H1 (cell line): Measurements from ENCODE around the gene GPR150.

Experiments used
- BRCA1 ChIP-seq: IDR thresholded peaks from 2 replicates; pipeline ENCODE4 v1.6.1; 2012; ENCODE audit warnings: low read depth, low read length, improper control_type of control experiment
- CEBPB ChIP-seq: IDR thresholded peaks from 2 replicates; pipeline ENCODE4 v1.6.1; 2012; ENCODE audit warnings: low read depth, low read length
- CHD1 ChIP-seq: IDR thresholded peaks from 2 replicates; pipeline ENCODE4 v1.6.1; 2012; ENCODE audit warnings: low read depth, low read length, improper control_type of control experiment
- CREB1 ChIP-seq: IDR thresholded peaks from 2 replicates; pipeline ENCODE4 v1.6.1; 2012; ENCODE audit warnings: inconsistent platforms
- CTCF ChIP-seq, 3 experiments: IDR thresholded peaks; 1 replicate in 2 of 3; 2 replicates in 1 of 3; pipeline versions ENCODE4 v1.5.1 to v1.6.1; 2011; ENCODE audit warnings: low read length in 3 of 3, mild to moderate bottlenecking in 3 of 3, inconsistent platforms in 2 of 3, low read depth in 1 of 3, moderate library complexity in 1 of 3; ENCODE audit not compliant: insufficient read depth in 1 of 3; ENCODE audit errors: control extremely low read depth in 1 of 3
- GTF2F1 ChIP-seq: IDR thresholded peaks from 2 replicates; pipeline ENCODE4 v1.6.1; 2012; ENCODE audit warnings: low read depth, low read length, improper control_type of control experiment, borderline replicate concordance
- PHF8 ChIP-seq: fragments of 200-600 bp; sonication (generic); conservative IDR thresholded peaks from 2 replicates; pipeline ENCODE4 v1.7.1; 2012; ENCODE audit warnings: low read depth, mild to moderate bottlenecking, inconsistent platforms, low read length, moderate library complexity
- POLR2A ChIP-seq, 2 experiments: IDR thresholded peaks; 1 replicate in 1 of 2; 2 replicates in 1 of 2; pipeline ENCODE4 v1.6.1; 2011; ENCODE audit warnings: low read depth in 2 of 2, low read length in 2 of 2, mild to moderate bottlenecking in 2 of 2; ENCODE audit errors: control extremely low read depth in 1 of 2
- POLR2AphosphoS5 ChIP-seq: IDR thresholded peaks from 2 replicates; pipeline ENCODE4 v1.6.1; 2011; ENCODE audit warnings: low read depth, low read length
- RAD21 ChIP-seq, 2 experiments: IDR thresholded peaks in 1 of 2; conservative IDR thresholded peaks in 1 of 2; 2 replicates each; pipeline ENCODE4 v1.6.1; 2011; ENCODE audit warnings: low read depth in 2 of 2, low read length in 2 of 2, improper control_type of control experiment in 1 of 2, inconsistent platforms in 1 of 2, mild to moderate bottlenecking in 1 of 2, moderate library complexity in 1 of 2
- RFX5 ChIP-seq: IDR thresholded peaks from 2 replicates; pipeline ENCODE4 v1.6.1; 2011; ENCODE audit warnings: low read depth, low read length, improper control_type of control experiment, borderline replicate concordance
- TAF1 ChIP-seq: IDR thresholded peaks from 2 replicates; pipeline ENCODE4 v1.6.1; 2011; ENCODE audit warnings: mild to moderate bottlenecking, low read depth, low read length
- USF2 ChIP-seq: IDR thresholded peaks from 2 replicates; pipeline ENCODE4 v1.6.1; 2011; ENCODE audit warnings: low read length, improper control_type of control experiment
- TF ChIP-seq, protein P1 (sequence below): IDR thresholded peaks from 2 replicates; pipeline ENCODE4 v1.6.1; 2012; ENCODE audit warnings: inconsistent platforms

GRCh38 chr5:95647886-95648860, 28.3 kb downstream of the GPR150 start:
- TF ChIP-seq CTCF (IDR thresholded peaks at IDR 0.05; ENCODE audit: control extremely low read depth in 1 of 3, insufficient read depth in 1 of 3, low read depth in 1 of 3, low read length in 3 of 3) = no peak
- no peak for TF ChIP-seq RFX5
- no peak for TF ChIP-seq RAD21 (IDR thresholded peaks at IDR 0.05 in 1 of 2, conservative IDR thresholded peaks at IDR 0.05 in 1 of 2; ENCODE audit: low read depth in 2 of 2, low read length in 2 of 2)
- TF ChIP-seq CEBPB = no peak
- no peak for TF ChIP-seq PHF8
- no peak for TF ChIP-seq CHD1
- TF ChIP-seq USF2 = no peak
- TF ChIP-seq TAF1 = no peak
- TF ChIP-seq CREB1 = no peak
- no peak for TF ChIP-seq POLR2AphosphoS5
- no peak for TF ChIP-seq GTF2F1
- TF ChIP-seq BRCA1 = no peak
- TF ChIP-seq POLR2A (IDR thresholded peaks at IDR 0.05; ENCODE audit: control extremely low read depth in 1 of 2, low read depth in 2 of 2, low read length in 2 of 2) = no peak
- TF ChIP-seq, protein P1, sequence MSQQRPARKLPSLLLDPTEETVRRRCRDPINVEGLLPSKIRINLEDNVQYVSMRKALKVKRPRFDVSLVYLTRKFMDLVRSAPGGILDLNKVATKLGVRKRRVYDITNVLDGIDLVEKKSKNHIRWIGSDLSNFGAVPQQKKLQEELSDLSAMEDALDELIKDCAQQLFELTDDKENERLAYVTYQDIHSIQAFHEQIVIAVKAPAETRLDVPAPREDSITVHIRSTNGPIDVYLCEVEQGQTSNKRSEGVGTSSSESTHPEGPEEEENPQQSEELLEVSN = no peak
